IMR-90 (cell line): ENCODE data around the gene SUGCT.

Source experiments
- BHLHE40 ChIP-seq: fragments of 150-350 bp; IDR thresholded peaks from 2 replicates; pipeline ENCODE4 v1.6.1; 2016; ENCODE audit warnings: mild to moderate bottlenecking, low read depth, low read length
- CEBPB ChIP-seq: IDR thresholded peaks from 2 replicates; pipeline ENCODE4 v1.6.1; 2012; ENCODE audit warnings: low read depth, low read length, improper control_type of control experiment
- FOS ChIP-seq: fragments of 150-350 bp; IDR thresholded peaks from 2 replicates; pipeline ENCODE4 v1.6.1; 2016; ENCODE audit warnings: low read depth, low read length
- MAFK ChIP-seq: IDR thresholded peaks from 2 replicates; pipeline ENCODE4 v1.6.1; 2012; ENCODE audit warnings: low read depth, low read length, improper control_type of control experiment
- MAZ ChIP-seq: IDR thresholded peaks from 2 replicates; pipeline ENCODE4 v1.6.1; 2012; ENCODE audit warnings: low read depth, mild to moderate bottlenecking, low read length, improper control_type of control experiment, moderate library complexity, borderline replicate concordance
- MXI1 ChIP-seq: IDR thresholded peaks from 2 replicates; pipeline ENCODE4 v1.6.1; 2012; ENCODE audit warnings: low read depth, mild to moderate bottlenecking, low read length, moderate library complexity, borderline replicate concordance
- POLR2A ChIP-seq: IDR thresholded peaks from 2 replicates; pipeline ENCODE4 v1.6.1; 2012; ENCODE audit warnings: mild to moderate bottlenecking, low read depth, low read length
- RCOR1 ChIP-seq: IDR thresholded peaks from 2 replicates; pipeline ENCODE4 v1.6.1; 2012; ENCODE audit warnings: mild to moderate bottlenecking, low read length, improper control_type of control experiment; ENCODE audit not compliant: insufficient replicate concordance
- RFX5 ChIP-seq: IDR thresholded peaks from 2 replicates; pipeline ENCODE4 v1.8.0; 2012; ENCODE audit warnings: low read depth, mild to moderate bottlenecking, low read length, moderate library complexity
- TF ChIP-seq, protein P1 (sequence below): conservative IDR thresholded peaks from 2 replicates; pipeline ENCODE4 v1.5.1; 2012; ENCODE audit warnings: mild to moderate bottlenecking, low read depth, low read length, improper control_type of control experiment
- TF ChIP-seq, protein P2 (sequence below): fragments of 150-350 bp; IDR thresholded peaks from 2 replicates; pipeline ENCODE4 v1.6.1; 2016; ENCODE audit warnings: low read depth, mild to moderate bottlenecking, low read length, moderate library complexity, borderline replicate concordance

DNA sequence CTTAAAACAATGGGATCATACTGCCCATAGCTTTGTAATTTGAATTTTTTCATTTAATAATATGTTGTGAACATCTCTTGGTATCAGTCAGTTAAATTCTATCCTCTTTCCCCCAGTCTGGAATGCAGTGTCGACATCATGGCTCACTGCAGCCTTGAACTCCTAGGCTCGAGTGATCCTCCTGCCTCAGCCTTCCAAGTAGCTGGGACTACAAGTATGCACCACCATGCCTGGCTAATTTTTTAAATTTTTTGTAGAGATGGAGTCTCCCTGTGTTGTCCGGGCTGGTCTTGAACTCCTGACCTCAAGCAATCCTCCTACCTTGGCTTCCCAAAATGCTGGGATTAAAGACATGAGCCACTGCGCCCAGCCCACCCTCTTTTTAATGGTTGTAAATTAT lies 35.0 kb upstream of the SUGCT start:
- no peak for TF ChIP-seq RCOR1
- TF ChIP-seq, protein P1, sequence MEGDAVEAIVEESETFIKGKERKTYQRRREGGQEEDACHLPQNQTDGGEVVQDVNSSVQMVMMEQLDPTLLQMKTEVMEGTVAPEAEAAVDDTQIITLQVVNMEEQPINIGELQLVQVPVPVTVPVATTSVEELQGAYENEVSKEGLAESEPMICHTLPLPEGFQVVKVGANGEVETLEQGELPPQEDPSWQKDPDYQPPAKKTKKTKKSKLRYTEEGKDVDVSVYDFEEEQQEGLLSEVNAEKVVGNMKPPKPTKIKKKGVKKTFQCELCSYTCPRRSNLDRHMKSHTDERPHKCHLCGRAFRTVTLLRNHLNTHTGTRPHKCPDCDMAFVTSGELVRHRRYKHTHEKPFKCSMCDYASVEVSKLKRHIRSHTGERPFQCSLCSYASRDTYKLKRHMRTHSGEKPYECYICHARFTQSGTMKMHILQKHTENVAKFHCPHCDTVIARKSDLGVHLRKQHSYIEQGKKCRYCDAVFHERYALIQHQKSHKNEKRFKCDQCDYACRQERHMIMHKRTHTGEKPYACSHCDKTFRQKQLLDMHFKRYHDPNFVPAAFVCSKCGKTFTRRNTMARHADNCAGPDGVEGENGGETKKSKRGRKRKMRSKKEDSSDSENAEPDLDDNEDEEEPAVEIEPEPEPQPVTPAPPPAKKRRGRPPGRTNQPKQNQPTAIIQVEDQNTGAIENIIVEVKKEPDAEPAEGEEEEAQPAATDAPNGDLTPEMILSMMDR = no peak
- no peak for TF ChIP-seq MXI1
- TF ChIP-seq RFX5 = no peak
- TF ChIP-seq POLR2A = no peak
- TF ChIP-seq MAZ = no peak
- TF ChIP-seq, protein P2, sequence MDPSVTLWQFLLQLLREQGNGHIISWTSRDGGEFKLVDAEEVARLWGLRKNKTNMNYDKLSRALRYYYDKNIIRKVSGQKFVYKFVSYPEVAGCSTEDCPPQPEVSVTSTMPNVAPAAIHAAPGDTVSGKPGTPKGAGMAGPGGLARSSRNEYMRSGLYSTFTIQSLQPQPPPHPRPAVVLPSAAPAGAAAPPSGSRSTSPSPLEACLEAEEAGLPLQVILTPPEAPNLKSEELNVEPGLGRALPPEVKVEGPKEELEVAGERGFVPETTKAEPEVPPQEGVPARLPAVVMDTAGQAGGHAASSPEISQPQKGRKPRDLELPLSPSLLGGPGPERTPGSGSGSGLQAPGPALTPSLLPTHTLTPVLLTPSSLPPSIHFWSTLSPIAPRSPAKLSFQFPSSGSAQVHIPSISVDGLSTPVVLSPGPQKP = no peak
- no peak for TF ChIP-seq FOS
- no peak for TF ChIP-seq BHLHE40
- TF ChIP-seq CEBPB = no peak
- no peak for TF ChIP-seq MAFK
